ENCODE measurements around the gene DTX3. TPM values are rescaled to one million over a fixed set of nuclear protein-coding genes. Genes with fewer than 3 reads are reported as not detected.
A peak's percentile ranks its signal among the peaks of the same experiment; 100 is the strongest.
"Not testable (repeated sequence)": the region's sequence is repeated elsewhere in the genome, so short reads cannot be mapped to it uniquely, and the experiment has no call there.

Gene DTX3
- total and polyA plus RNA-seq, 2 of the 13 experiments (the other 11 are each of a cell fraction or from before 2014, with no cell fraction given) = 9.0 to 27.2 TPM

DNA sequence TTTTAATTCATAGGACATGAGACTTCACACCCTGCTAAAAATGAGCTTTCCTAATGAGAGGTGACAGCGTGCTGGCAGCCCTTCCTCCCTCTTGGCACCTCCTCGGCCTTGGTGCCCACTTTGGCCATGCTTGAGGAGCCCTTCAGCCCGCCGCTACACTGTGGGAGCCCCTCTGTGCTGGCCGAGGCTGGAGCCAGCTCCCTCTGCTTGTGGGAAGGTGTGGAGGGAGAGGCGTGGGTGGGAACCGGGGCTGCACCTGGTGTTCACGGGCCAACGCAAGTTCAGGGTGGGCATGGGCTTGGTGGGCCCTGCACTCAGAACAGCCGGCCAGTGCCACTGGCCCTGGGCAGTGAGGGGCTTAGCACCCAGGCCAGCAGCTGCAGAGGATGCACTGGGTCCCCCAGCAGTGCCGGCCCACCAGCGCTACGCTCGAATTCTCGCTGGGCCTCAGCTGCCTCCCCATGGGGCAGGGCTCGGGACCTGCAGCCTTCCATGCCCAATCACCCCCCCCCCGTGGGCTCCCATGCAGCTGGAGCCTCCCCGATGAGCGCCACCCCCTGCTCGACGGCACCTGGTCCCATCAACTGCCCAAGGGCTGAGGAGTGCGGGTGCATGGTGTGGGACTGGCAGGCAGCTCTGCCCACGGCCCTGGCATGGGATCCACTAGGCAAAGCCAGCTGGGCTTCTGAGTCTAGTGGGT is 51.1 kb downstream of the DTX3 start:
- in situ Hi-C loops (cut with HindIII; ENCODE audit: extremely low pct_ligation_motif_present, low pct_unique_long_range_greater_than_20kb) (no loop called here), intact Hi-C loops (cut with micrococcal nuclease; ENCODE audit: unreplicated experiment) (no loop called here)
- FAIRE-seq (no peak), DNase-seq (ENCODE audit: low spot score) (no peak), ATAC-seq (no peak)
- Histone ChIP-seq H3K27ac (ENCODE audit: extremely low read length, insufficient read depth, low read length) (no peak overlapping the region), H4K20me1 (ENCODE audit: insufficient read depth, low read length) (no peaks in the 10 kb centered on the region), H3K9me3 (ENCODE audit: low read length) (peaks cover 5% of the 10 kb centered on the region; the same call in 1 of the 2 replicates), H3K9ac (ENCODE audit: insufficient read depth, low read depth, low read length) (no peak overlapping the region), H3K36me3 (replicated peaks in 1 of 2; ENCODE audit: control insufficient read depth in 1 of 2, insufficient read depth in 2 of 2, low read length in 2 of 2) (no peaks in the 10 kb centered on the region), H3K4me3 (replicated peaks in 1 of 3; ENCODE audit: insufficient read depth in 1 of 3, low read depth in 2 of 3, low read length in 3 of 3) (no peak overlapping the region), H3K27me3 (ENCODE audit: control insufficient read depth in 1 of 2, insufficient read depth in 2 of 2, low read length in 2 of 2) (peaks cover 0 to 9% of the 10 kb centered on the region in 2 experiments; a peak in 1 of 5 replicates), H2AFZ (ENCODE audit: low read length) (no peak overlapping the region), H3K4me1 (ENCODE audit: insufficient read depth, low read length) (no peaks in the 10 kb centered on the region), H3K79me2 (ENCODE audit: insufficient read depth, low read length) (no peaks in the 10 kb centered on the region), H3K4me2 (ENCODE audit: low read depth, low read length) (no peak overlapping the region)
- BruUV-seq (replicated peaks) = no TSS peak
- 10% methylated on average over 6 of the region's 23 CpGs for WGBS (ENCODE audit: low lambda C conversion rate)
- POLR2A ChIA-PET = no interaction called here
- CTCF ChIA-PET (ENCODE audit: low intra/inter-chr PET ratio, low total read pairs) = no interaction called here
- TF ChIP-seq ELF1 (CRISPR knock-in tag; IDR thresholded peaks at IDR 0.05) (no peak), HHEX (CRISPR knock-in tag; IDR thresholded peaks at IDR 0.05) (no peak), NFKBIZ (CRISPR knock-in tag; IDR thresholded peaks at IDR 0.05) (no peak)

DNA sequence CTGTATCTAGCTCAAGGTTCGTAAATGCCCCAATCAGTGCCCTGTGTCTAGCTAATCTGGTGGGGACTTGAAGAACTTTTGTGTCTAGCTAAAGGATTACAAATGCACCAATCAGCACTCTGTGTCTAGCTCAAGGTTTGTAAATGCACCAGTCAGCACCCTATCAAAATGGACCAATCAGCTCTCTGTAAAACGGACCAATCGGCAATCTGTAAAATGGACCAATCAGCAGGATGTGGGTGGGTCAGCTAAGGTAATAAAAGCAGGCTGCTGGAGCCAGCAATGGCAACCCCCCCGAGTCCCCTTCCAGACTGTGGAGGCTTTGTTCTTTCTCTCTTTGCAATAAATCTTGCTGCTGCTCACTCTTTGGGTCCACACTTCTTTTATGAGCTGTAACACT is 51.8 kb downstream of the DTX3 start:
- intact Hi-C loops (cut with micrococcal nuclease; ENCODE audit: unreplicated experiment); BruUV-seq (replicated peaks); H3K36me3 ChIP-seq (replicated peaks in 1 of 2; ENCODE audit: control insufficient read depth in 1 of 2, insufficient read depth in 2 of 2, low read length in 2 of 2); H3K9ac ChIP-seq (ENCODE audit: insufficient read depth, low read depth, low read length); H3K4me1 ChIP-seq (ENCODE audit: insufficient read depth, low read length); H3K27me3 ChIP-seq (ENCODE audit: control insufficient read depth in 1 of 2, insufficient read depth in 2 of 2, low read length in 2 of 2); H3K27ac ChIP-seq (ENCODE audit: extremely low read length, insufficient read depth, low read length); H3K4me2 ChIP-seq (ENCODE audit: low read depth, low read length); H3K79me2 ChIP-seq (ENCODE audit: insufficient read depth, low read length); DNase-seq (ENCODE audit: low spot score); FAIRE-seq; H4K20me1 ChIP-seq (ENCODE audit: insufficient read depth, low read length); CTCF ChIA-PET (ENCODE audit: low intra/inter-chr PET ratio, low total read pairs); H3K9me3 ChIP-seq (ENCODE audit: low read length); H2AFZ ChIP-seq (ENCODE audit: low read length); POLR2A ChIA-PET; ATAC-seq; H3K4me3 ChIP-seq (replicated peaks in 1 of 3; ENCODE audit: insufficient read depth in 1 of 3, low read depth in 2 of 3, low read length in 3 of 3); in situ Hi-C loops (cut with HindIII; ENCODE audit: extremely low pct_ligation_motif_present, low pct_unique_long_range_greater_than_20kb): not testable (repeated sequence)
- peak; percentile 57 for TF ChIP-seq NFYC (CRISPR knock-in tag; IDR thresholded peaks at IDR 0.05)
- peak; percentile 21; the same call in 1 of the 2 replicates for TF ChIP-seq MAFF (IDR thresholded peaks at IDR 0.05; ENCODE audit: low read depth, low read length)
- peak; percentile 63 for TF ChIP-seq NFYB (CRISPR knock-in tag; IDR thresholded peaks at IDR 0.05)
- 0% methylated on average over 3 of the region's 4 CpGs for WGBS (ENCODE audit: low lambda C conversion rate)

All from HepG2 (cell line).